IPS DF 4.7 (cell line): Measurements from ENCODE around the gene BEAN1.
A peak's percentile ranks its signal among the peaks of the same experiment; 100 is the strongest.

Source experiments
- DNase-seq: peaks from one replicate; pipeline ENCODE4 v3.0.0-alpha.2; 2013; ENCODE audit warnings: low spot score; ENCODE audit errors: extremely low read depth

The BEAN1 gene

DNA sequence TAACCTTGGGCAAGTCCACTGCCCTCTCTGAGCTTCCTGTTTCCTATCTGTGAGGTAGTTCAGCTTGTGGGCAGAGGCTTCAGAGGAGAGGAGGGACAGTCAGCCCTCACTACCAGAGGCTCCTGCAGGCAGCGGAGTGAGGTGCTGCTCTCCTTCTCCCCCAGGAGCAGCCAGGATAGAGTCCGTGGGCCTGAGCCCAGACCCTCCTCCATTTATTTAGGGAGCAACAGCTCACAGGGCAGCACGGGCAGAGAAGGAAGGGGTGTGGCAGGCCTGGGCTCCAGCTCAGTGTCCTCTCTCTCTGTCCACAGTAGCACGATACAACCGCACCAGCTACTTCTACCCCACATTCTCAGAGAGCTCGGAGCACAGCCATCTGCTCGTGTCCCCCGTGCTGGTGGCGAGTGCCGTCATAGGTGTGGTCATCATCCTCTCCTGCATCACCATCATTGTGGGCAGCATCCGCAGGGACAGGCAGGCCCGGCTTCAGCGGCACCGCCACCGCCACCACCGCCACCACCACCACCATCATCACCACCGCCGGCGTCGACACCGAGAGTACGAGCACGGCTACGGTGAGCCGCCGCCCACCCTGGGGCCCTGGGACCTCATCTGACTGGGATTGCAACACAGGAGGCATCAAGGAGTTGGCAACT is 42.3 kb downstream of the BEAN1 start:
- DNase-seq = no peak

DNA sequence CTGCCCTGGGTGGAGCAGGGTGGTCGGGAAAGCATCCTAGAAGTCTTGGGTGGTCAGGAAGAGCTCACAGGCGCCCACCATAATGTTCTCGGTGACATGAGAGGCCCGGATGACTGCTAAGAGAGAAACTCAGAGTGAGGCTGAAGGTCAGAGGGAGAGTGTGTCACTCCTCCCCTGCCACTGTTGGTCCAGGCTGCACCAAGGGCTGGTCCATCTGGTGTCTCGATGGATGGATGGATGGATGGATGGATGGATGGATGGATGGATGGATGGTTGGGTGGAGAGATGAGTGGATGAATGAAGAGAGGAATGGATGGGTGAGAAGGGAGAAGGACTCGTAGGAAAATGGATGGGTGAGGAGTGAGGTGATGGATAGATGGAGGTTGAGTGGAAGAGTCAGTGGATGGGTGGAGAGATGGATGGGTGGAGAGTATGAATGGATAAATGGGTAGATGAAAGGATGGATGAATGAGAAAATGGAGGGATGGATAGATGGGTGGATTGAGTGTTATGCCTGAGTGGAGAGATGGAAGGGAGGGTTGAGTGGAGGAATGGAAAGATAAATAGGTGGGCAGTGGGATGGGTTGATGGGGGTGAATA is 43.0 kb downstream of the BEAN1 start:
- no peak for DNase-seq

DNA sequence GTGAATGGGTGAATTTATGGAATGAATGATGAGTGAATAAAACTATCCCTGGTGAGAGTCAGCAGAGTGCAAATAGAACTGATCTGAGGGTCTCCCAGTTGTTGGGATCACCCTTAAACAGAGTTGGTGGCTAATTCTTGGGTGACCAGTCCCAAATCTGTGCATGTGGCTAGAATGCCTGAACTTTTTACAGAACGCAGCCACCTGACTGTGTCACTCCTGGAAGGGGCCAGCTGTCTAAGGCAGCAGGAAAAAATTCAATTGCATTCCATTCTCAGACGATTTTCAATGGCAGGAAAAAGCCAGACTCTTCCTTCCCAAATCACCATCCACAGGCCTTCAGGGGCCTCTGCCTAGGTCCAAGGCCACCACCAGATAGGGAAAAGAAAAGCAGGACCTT is 43.5 kb downstream of the BEAN1 start:
- no peak for DNase-seq

DNA sequence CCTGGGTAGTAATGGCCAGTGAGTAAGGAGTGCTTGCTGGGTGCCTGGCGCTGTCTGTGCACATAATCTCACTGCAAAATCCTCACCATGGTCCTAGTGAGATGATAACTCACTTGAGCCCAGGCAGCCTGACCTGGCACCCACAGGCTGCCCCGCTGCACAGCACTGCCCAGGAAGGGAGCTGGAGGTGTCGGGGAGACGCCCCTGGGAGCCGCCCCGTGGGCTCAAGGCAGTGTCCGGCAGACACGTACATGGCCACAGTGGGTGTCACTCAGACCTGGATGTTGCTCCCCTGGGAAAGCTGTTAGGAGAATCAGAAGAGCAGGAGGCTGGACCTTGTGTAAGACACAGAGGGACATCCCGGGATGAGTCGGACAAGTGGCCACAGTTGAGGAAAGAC is 44.2 kb downstream of the BEAN1 start:
- DNase-seq = no peak

DNA sequence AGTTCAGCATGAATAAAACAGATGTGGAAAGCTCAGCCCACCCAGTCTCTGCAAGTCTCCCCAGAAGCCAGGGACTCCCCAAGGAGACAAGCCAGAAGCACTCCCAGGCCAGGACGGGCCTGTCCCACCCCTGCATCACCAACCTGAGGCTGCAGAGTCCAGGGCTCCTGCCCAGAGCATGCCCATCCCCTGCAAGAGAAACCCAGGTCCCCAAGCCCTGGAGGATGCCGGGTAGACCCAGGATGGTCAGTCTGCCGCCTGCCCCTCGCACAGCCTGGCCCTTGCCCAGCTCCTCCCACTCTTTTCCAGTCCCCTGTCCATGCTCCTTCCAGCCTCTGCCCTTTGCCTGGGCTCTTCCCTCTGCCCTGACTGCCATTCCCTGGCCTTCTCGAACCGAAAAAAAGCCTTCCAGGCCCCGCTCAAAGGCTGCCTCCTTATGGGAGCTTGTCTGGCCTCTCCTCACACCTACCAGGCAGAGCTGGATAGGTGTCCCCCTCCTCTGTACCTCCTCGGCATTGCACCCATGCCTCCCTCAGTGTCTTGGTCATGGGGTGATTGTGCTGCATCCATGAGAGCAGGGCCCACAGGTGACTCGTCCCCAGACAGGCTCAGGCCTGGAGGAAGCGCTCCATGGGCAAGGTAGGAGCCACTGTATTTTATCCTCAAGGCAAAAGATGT is 44.8 kb downstream of the BEAN1 start:
- no peak for DNase-seq

DNA sequence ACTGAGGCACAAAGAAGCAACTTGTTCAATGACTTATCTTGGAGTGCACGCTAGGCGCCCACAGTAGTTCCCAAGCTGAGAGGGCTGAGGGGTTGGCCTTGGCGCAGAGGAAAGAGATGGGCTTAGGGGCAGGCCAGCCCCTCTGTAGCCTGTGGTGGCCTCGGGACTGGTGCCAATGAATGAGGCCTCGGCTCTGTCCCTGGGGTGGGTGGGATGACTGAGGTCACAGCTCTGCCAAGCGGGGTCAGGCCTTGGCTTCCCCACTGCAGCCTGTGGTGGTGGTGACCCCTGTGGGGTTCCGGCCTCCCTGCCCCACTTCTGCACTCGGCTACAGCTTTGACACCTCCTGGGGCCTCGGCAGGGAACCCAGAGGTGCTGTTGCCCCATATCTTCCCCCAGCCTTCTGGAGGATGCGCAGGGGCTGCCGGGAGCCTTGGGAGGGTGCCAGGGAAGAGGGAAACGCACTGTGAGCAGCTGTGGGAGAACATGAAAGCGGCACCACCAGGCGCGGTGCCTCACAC is 46.0 kb downstream of the BEAN1 start:
- no peak for DNase-seq

DNA sequence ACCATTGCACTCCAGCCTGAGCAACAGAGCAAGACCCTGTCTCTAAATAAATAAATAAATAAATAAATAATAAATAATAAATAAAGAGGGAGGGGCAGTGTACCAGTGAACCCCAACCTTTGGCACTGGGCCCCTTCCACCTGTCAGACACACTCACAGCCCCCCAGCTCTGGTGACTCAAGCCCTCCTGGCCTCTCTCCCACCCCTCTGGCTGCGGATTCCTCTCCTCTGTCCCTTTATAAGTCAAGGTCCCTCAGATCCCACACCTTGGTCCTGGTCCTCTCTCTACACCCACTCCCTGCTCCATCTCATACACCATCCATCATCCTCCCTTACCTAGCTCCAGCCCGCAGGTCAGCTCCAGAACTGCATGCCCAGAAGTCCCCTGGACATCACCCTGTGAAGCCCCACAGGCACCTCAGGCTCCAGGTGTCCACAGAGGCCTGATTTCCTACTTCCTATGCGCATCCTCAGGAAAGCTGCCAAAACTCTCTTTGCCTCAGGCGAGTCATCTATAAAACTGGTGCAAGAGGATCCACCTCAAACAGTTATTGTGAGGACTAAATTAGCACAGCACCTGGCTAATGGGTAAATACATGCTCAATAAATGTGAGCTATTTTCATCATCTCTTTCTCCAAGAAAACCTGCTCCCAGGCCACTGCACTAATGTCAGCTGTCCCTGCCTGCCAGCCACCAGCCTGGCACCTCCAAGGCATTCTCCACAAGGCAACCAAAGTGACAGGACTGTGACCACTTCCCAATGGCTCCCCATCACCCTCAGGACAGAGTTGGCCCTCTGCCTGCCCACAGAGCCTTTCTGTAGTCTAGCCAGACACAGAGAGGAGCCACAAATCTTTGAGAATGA is 46.8 kb downstream of the BEAN1 start:
- no peak for DNase-seq

DNA sequence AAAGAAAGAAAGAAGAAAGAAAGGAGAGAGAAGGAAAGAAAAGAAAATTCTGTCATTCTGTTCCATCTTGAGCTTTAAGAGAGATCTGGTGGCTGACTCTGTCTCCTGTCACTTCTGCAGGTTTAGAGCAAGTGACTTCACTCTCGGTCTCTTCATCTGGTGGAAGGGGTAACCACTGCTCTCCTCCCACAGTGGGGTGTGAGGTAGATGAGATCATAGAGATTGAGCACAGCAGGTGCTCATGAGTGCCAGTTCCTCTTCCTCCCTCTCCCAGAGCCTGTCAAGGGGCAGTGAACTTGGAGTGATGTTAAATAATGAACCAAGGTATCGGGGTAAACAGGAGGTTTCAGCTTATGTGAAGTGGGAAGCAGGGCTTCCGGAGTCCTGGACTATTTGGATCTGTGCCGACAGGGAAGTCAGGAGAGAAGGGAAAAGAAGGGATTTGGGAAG is 47.7 kb downstream of the BEAN1 start:
- DNase-seq = no peak

DNA sequence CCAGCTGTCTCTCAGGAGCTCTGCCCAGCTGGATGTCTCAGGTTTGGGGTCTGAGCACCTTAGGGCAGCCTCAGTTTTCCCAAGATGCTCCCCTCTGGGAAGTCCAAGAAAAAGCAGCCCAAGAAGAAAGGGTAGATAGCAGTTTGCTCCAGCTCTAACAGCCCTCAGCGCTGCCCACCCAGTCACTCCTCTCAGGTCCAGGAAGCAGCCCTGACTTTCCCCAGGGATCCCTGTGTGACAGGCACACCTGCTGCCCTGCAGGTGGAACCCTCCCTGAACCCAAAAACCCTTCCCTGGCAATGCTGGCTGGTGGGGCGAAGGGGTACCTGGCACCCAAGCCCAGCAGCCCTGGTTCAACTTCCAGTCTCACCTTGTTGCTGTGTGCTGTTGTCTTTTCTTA is 48.1 kb downstream of the BEAN1 start:
- no peak for DNase-seq

DNA sequence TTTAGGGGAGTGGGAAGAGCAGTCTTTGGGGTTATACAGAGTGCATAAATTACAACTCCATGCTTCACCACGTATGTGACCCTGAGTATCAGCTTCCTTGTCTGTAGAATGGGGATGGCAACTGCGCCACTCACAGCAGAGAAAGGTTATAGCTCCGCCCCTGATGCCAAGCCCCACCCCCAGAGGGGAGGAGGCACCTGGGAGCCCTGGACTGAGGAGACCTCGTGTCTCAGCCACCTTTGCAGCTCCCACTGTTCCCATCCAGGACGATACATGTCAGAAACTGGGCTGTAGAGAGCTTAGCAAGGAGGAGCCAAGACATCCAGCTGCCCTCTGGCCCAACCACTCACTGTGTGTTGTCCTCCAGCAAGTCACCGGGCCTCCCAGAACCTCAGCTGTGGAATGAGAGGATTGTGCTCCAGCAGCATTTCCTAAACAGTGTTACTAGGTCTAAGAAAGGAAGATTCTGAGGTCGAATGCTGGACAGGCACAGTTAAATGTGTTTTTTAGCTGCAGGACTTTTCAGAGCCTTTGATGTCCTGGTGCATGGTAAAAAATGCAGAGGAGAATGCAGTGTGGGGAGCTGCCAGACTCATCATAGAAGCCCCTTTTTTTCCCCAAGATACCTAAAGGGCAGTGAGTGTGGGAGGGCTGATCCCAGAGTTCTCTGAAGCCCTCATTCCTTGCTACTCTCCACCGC is 49.4 kb downstream of the BEAN1 start:
- DNase-seq = no peak

DNA sequence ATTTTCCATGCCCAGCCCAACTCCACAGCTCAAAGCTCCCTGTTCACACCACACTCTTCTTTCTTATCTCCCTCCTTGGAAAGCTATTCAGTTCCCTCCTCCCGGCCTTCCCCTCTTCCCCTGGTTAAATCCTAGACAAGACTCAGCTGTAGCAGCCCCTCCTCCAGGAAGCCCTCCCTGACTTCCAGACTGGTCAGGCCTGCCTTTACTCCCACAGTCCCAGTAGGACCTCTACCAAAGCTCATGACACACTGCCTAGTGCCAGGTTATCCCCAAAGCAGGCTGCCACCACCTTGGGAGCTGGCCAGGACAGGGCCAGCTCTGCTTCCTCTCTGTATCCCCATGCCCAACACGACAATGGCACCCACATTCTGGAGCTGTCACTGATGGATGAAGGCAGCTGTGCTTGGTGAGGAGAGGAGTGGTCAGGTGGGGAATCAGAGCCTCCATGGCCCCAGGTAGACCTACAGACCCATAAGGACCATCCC is 50.0 kb downstream of the BEAN1 start:
- no peak for DNase-seq

DNA sequence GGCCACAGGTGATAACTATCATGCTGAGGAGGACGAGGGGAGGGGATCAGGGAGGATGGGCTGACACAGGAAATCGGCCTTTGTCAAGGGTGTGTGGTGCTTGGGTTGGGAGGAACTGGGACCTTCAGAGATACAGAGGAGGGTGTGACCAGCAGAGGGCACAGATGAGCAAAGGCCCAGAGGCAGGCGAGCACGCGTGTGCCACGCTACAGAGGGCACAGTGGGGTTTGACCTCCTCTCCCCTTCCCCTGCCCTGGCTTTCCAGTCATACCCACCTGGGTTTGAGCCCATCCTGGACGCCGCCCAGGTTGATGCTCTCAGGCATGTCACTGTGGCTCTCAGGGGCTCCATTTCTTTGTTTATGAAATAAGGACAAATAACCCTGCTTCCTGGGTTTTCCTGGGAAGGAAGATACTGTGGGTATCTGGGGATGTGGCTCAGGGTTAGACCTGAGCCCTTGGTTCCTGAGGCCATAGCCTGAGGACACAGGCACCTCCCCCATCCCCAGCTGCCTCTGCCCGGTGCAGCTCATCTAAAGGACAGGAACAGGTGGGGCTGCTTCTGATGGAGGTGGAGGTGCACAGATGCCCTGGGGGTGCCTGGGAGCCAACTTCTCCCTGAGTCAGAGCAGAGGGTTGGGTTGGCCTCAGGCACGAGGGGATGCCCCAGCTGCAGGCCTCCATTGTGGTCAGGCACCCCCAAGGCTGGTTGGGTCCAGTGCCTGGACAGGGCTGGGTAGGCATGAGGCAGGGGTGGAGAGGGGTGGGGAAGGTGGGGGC is 51.8 kb downstream of the BEAN1 start:
- peak; percentile 66 for DNase-seq

DNA sequence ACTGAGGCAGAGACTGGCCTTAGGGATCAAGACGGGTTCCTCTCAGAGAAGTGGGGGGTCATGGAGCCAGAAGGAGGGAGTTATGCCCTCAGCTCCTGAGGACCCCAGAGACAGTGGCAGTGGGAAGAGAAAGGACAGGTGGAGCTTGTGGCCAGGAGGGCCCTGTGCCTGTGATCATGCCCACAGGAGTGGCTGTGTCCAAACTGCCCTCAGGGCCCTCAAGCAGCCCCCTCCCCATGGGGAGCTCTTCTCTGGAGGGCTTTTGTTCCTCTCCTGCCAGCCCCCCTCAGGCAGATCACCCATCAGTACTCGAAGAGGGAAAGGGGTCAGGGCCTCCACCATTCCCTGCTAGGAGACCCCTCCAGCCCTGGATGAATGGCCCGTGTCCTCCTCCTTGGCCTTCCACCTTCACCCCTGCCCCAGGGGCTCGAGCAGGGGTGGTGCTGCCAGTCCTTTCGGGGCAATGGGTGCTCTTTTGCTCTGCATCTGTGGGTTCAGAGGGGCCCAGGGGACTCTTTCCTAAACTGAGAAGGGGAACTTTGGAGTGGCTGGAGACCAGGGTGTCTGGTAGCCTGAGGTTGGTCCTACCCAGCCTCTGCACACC is 52.7 kb downstream of the BEAN1 start:
- no peak for DNase-seq

DNA sequence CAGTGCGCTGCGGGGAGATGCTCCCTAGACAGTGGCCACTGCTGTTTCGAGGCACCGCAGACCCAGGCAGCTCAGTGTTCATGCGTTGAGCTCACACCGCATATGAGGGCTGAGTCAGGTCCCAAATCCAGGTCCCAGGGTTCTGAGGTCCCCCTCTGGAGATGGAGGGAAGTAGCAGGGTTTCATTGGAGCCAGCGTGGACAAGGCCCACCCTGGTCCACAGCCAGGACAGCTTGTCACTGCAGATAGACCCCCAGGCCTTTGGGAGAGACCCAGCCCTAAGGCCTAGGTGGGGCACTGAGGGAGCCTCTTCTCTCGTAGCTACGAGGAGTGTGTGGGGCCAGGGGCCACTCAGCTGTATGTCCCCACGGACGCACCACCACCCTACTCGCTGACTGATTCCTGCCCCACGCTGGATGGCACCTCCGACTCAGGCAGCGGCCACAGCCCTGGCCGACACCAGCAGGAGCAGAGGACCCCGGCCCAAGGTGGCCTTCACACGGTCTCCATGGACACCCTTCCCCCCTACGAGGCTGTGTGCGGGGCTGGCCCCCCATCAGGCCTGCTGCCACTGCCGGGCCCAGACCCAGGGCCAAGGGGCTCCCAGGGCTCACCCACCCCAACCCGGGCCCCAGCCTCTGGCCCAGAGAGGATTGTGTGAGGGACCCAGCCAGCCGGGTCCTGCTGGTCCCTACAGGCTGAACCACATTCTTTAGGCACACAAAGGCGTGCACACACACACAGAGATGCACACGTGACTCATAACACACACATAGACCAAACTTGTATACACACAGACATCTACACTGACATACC is 53.4 kb downstream of the BEAN1 start:
- no peak for DNase-seq

DNA sequence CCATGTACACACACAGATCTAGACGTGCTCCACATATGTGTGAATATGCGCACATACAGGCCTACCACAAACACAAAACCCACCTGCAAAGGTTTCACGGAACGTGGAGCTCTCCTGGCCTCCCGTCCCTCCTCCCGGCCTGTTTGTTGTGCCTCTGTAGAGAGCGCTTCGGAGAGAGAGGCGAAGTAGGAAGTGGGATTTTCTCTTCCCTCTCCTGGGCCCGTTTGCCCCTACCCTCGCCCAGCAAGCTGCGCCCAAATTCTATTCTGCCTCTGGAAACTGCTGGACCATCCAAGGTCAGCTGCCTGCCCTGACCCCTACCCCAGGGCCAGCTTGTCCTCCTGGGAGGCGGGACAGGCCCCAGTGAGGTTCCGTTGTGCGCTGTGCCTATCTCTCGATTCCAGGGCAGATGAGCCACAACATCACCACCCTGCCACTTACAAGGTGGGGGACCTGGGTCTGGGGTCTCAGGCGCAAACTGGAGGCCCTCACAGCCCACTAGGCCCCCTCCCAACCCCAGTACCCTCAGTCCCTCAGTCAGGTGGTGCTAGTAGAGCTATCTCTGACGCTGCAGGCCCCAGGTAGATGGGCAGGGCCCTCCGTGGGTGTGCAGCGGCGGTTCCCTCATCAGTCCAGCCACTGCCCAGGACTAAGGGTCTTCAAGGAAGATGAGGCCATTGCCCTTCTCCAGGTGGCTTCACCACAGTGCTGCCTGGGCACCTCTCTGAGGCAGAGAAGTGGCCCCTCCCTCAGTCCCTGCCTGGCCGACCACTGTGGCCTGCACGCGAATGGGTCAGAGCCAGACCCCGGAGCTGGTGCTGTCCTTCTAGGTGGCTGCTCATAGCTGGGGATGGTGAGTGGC is 54.2 kb downstream of the BEAN1 start:
- DNase-seq = no peak

DNA sequence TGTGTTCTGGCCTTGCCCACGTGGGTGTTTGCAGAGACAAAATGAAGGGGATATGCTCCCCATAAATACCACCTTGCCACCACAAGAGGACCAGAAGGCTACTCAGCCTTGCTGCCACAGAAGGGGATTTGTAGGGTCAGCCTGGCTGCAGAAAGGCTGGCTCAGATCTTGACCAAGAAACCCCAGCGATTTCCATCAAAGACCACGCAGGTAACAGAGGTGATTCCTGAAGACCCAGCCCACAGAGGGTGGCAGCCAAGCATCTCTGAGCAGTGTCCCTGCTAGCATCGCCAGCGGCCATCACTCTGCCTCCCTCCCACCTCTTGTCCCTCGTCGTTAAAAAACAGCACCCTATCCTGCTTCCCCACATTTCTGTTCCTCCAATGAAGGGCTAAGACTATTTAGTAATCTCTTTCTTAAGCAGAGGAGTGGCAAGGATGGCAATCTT is 54.9 kb downstream of the BEAN1 start:
- no peak for DNase-seq

DNA sequence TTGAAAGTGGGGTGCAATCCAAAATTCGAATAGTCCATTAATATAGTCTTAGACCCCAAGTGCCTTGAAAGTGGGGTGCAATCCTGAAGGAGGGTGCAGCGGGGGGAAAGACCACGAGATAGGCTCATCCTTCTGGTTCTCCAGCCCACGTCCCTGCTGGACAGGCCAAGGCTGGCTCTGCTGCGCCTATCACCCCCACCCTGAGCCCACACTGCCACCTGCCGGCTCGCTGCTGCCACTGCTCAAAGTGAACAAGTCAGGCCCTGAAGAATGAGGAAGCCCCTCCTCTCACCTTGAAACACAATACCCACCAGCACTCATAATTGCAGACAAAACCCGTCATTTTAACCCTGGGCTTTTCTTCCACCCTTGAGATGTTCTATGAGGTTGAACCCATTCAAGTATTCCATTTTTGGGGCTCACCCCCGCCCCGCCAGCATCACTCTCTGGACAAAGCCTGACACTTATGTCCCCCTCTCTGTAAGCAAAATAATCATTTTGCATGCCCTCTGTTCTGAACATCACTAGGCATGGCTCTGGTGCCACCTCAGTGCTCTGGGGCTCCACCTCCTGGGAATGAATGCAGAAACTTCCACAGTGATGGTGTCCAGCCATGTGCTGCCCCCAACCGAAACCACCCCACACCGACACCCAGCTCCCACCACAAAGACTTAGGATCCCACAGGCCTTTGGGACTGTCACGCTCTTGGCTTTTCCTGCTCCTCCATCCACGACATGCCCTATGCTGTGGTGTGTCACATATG is 56.8 kb downstream of the BEAN1 start:
- no peak for DNase-seq
